ENCODE measurements around the gene HNRNPH3.

The HNRNPH3 gene

DNA sequence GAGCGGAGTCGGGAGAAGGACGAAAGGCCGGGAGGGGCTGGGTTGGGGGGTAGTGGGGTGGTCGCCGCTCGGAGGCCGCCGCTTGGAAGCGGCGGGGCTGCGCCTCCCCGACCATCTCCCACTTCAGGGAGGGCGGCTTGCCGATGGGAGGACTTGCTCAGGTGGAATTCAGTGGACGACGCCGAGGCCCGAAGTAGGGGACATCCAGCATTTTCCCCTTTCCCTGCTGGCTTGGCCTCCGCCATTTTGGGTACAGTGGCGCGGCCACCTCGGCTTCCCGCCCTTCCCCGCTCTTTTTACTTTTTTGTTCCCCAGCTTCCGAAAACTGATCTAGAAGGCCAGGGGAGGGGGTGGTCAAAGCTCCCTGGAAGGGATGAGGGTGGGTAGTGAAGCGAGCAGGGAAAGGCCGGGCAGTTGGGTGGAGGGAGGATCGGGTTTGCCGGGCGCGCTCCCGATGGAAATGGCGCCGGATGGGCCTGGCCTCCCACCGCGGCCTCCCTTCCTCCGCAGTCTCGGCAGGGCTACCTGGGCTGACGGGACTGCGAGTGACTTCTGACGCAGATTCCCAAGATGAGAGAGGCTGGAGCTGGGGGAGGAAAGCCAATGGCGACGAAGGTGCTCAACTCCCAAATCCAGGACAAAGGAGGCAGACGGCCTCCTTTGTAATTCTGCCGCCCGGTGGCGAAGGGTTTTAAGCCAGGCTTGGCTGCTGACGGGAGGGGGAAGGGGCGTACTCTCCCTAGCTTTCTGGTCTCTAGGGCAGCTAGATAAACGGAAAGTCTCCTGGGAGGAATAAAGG, 594 bp downstream of the HNRNPH3 start, which contains the start of gene PBLD:
Gene PBLD (minus strand): TSS at position 670 of the 799 bp plus-strand sequence. CDS start 26,084 bp downstream, outside the sequence.
- peak; percentile 64 for DNase-seq

DNA sequence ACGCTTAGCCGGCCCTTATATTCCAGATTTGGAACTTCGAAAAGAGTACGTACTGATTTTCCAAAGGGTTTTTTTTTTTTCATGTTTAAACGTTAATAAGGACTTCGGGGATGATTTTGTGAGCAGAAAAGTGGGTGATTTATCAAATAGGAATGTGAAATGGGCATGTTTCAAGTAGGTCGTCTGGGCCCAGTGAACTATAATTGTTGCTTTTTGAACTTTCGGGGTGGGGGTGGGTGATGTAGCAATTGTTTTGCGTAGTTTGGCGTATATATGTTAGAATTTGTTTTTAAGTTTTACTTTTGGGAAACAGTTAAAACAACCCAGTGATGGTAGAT, 1.2 kb downstream of the HNRNPH3 start:
- no peak for DNase-seq

DNA sequence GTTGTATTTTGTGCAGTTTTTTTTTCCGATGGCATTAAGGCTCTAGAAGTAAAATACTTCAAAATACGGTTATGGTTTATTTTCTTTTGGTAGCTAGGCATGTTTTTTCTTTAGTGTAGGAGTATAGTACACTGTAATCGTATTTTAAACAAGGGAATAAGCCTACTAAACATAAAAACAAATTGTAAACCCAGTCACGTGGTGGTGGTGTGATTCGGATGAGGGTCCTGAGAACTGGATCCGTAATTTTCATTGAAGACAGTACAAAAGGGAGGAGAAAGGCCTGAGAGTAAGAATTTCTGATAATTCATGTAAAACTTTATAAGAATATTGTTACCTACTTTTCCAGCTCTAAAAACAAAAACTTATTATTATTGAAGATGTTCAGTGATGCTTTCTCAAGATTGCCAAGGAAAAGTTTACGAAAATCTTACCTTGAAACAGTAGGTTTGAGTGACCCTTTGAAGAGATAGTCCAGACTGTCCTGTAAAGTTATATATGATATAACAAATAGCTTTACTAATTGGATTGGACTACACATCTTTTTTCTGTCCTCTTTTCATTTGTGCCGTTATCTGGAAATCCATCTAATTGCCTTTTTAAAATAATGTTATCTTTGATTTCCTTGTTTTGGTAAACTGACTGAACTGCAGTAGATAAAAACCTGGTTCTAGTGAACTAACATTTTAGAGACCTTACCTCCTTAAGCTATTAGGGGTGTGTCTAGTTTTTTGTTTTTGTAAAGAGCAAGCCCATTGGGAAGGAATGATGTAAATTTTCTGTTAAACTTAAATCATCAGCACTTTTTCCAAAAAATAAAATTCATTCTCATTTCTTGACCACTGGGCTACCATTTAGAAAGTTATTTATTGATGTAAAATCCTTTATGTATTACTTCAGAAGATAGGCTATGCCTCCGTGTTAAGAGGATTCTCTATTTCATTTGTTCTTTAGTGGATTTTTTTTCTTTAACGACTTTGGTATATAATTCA, 1.9 kb downstream of the HNRNPH3 start:
- DNase-seq = no peak

DNA sequence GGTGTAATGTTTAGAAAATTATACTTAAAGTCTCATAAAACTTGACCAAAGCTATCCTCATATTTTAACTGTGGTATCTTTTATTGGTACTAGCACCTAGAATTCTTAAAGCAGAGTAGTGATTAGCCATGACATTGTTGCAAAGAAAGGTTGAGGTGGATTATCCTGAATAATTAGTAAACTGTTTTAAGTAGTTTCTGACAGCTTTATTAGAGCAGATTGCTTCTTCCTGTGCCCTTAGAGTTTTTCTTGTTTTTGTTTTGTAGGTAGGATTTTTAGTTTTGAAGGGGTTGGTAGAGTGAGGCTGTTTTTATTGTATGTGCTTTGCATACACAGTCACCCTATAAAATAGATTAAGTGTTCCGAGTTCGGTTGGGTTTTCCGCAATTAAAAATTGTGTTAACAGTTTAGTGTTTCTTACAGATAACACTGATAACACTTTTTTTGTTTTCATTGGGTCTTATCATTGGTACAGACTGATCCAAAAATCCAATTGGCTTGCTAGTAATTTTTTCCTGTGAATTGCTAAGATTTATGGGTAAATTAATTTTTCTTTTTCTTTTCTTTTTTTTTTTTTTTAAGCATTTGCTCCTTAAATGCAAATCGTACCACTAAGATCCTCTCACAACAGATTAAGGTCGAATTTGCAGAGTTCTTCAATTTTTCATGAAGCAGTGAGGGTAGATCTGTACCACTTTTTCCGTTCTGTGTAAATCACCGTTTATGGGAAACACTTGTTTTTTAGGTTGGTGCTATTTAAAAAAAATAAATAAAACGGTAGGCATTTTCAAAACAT, 3.0 kb downstream of the HNRNPH3 start:
- no peak for DNase-seq

DNA sequence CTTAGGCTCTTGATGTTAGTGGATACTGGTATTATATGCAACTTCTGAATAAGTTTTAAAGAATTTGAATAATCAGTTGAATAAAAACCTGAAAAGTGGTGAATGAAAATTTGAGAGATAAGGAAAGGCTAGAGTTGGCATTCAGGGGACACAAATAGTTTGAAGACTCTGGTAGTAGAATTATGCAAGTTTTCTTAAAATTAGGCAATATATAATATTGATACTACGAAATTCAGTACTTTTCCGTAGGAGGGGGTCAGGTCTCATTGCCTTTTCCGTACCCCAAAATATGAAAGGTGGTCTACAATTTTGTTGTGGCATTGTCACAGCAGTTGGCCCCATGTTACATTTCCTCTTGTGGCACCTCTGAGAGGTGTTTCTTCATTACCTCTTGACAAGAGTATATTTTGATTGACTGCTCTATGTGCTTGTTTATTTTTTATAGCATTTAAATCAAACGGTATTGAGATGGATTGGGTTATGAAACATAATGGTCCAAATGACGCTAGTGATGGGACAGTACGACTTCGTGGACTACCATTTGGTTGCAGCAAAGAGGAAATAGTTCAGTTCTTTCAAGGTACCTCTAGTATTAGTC, 5.0 kb downstream of the HNRNPH3 start:
- DNase-seq = no peak

DNA sequence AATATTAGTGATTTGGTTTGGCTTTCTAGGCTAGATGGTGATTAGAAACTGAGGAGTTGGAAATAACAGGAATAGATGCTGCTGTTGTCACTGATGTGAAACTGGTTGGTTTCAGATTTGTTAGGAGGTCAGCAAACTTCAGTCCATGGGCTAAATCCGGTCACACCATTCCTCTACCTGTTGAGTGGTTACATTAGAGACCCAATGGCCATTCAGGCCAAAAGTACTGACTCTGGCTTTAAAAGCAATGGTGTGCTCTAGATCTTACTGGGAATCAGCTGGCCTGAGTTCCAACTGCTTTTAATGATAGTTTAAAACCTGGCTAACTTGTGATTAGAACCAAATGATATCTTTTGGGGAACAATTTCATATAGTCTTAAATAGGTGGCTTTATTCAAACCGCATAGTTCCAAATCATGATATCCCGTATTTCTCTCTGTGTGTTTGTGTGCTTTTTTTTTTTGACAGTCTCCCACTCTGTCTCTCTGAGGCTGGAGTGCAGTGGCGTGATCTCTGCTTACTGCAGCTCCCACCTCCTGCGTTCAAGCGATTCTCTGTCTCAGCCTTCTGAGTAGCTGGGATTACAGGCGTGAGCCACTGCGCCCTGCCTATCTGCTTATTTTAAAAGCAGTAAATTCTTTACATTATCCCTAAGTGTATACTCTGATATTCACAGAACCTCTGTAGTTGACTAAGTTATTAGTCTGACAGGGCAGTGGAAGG, 8.7 kb downstream of the HNRNPH3 start:
- DNase-seq = no peak

DNA sequence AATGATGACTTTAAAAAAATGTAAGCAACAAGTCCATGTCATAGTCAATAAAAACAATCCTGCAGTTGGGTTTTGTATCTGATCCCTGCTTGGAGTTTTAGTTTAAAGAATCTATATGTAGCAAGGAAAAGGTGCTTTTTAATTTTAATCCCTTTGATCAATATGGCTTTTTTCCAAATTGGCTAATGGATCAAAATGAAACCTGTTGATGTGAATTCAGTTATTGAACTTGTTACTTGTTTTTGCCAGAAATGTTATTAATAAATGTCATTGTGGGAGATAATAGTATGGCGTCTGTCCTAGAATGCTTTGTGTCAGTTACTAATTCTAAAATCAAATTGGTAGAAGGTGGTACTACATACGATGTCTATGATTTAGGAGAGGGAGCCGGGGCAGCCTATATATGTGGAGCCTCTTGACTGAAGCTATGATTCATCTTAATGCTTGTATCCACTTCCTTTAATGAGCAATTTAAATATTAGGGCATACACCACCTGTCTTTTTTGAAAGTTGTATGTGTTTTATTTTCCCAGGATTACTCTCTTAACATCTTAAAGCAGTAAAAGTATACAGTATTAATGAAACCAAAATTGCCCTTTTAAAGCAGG, 11.1 kb downstream of the HNRNPH3 start:
- DNase-seq = no peak

DNA sequence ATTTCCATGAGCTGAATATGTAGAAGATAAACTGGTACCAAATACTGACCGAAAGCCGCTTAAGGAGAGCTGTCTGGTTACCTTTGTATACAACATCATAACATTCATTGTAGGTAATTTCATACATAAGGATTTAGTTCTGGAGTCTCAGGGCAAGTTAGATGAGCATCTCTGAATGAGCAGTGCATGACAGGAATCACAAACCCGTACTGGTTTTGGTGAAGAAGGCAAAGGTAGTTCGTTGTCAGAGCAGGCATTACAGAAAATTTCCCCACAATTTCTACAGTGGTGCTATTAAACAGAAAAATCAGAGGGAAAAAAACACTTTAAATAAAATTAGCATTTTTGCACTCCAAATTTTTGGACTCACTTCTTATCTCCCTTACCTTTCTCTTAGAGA, 13.8 kb downstream of the HNRNPH3 start:
- DNase-seq = no peak

DNA sequence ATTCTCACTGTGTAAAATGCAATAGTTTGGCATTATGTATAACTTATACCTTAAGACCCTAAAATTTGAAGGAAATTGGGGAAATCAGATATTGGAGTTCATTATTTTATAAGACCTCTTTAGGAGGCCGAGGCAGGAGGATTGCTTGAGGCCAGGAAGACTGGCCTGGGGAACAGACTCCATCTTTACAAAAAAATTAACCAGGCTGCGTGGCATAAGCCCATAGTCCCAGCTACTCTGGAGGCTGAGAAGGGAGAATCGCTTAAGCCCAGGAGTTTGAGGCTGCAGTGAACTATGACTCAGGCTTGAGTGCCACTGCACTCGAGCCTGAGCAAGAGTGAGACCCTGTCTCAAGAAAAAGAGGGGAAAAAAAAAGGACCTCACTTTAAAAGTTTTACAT, 14.9 kb downstream of the HNRNPH3 start:
- DNase-seq = no peak

DNA sequence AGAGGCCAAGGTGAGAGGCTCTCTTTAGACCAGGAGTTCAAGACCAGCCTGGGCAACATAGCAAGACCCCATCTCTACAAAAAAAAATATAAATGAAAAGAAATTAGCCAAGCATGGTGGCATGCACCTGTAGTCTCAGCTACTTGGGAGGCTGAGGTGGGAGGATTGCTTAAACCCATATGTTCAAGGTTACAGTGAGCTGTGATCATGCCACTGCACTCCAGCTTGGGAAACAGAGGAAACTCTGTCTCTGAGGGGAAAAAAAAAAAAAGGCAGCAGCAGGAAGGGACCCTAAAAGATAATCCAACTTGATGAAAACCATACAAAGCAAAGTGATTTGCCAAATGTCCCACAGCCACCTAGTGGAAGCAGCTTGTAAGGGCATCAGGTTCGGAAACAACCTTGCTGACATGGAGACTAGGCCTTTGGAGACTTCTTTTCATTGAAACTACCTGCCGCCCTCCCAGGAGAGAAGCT, 16.4 kb downstream of the HNRNPH3 start:
- DNase-seq = no peak

DNA sequence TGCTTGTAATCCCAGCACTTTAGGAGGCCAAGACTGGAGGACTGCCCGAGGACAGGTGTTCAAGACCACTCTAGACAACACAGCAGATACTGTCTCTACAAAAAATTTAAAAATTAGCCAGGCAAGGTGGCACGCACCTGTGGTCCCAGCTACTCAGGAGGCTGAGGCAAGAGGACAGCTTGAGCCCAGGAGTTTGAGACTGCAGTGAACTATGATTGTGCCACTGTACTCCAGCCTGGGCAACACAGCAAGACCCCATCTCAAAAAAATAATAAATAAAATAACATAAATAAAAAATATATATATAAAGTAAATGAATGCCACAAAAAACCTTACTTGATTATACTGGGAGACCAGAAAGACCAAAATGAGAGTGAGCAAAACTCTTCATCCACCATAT, 21.7 kb downstream of the HNRNPH3 start:
- DNase-seq = no peak

DNA sequence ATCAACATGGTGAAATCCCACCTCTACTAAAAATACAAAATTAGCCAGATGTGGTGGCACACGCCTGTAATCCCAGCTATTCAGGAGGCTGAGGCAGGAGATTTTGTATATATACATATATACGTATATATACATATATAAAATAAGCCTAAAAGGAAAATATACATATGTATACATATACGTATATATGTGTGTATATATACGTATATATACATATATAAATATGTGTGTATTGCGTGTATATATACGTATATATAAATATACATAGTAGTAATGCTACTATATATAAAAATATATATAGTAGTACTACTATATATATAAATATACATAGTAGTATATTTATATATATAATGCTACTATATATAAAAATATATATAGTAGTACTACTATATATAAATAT, 27.3 kb downstream of the HNRNPH3 start:
- no peak for DNase-seq

DNA sequence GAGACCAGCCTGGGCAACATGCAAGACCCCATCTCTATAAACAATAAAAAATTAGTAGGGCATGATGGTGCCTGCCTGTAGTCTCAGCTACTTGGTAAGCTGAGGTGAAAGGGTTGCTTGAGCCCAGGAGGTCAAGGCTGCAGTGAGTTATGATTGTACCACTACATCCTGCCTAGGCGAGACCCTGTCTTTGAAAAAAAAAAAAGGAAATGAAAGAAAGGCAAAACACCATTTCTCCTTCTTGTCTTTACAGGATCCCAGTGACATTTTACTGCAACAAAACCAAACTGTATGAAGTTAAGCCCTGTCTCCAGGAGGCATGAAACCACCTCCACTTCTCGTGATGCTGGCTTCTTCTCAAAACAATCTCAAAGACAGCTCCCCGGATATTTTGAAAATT, 30.7 kb downstream of the HNRNPH3 start:
- DNase-seq = no peak

DNA sequence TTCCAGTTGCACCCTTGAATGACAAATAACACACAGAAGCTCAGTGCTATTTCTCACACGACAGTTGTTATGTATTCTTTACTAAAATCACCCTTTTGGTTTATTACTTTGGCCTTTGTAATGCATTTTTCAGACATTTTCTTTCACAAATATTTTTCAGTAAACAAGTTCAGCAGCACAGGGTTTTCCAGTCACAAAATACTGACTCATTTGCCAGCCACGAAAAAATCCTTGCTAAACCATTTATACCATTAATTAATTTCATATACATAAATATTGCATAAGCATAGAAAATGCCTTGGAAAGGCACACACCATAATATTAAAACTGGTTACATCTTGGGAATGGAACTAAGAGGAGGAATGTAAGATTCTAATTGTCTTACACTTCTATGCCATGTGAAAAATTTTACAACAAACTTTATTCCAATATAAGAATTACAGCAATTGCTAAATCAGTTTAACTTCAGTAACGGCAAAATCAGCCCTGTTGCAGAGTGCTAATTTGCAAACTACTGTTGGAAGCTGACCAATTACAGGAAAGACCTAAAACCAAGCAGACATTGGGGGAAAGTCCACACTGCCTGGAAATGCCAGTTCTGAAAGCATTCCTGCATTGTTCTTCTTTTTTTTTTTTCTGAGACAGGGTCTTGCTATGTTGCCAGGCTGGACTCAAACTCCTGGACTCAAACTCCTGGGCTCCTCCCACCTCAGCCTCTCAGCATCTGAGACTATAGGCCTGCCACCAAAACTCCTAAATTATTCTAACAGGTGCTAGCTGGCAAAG, 32.4 kb downstream of the HNRNPH3 start:
- DNase-seq = no peak

DNA sequence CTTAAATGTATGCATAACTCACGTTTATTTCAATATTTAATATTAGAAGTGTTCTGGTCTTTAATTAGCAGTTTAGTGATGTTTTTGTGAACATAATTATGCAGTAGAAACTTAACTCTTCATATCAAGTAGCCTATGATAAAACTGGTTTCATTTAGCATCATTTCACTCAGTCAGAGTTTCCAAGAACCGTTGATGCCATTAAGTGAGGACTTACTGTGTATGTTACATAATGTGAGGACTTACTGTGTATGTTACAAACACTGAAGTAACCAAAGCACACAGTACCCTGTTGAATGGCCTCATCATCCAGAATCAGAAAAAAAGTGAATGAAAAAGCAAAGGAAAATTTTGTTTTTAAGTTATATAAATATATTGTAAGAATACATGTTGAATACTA, 33.7 kb downstream of the HNRNPH3 start:
- no peak for DNase-seq

DNA sequence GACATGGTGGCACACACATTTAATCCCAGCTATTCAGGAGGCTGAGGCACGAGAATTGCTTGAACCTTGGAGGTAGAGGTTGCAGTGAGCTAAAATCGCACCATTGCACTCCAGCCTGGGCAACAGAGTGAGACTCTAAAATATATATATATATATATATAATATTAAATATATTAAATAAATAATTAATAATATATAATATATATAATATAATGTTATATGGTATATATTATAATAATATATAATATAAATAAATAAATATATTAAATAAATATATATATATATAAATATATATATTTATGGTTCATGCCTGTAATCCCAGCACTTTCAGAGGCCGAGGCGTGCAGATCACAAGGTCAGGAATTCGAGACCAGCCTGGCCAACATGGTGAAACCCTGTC, 34.7 kb downstream of the HNRNPH3 start:
- DNase-seq = no peak

DNA sequence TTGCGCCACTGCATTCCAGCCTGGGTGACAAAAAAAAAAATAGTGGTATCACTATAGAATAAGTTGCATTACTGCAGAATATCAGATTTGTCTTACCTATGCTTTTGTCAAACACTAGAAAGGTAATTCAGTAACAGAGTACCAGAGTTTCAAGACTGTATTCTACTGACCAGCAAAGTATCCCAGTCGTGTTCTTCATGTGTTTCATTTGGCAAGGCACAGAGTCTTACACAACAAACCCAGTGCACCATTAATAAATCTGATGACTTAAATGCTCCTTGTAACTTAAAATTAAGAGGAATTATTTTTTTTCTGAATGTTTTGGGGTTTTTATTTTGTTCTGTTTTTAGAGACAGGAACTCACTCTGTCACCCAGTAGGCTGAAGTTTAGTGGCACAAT, 35.3 kb downstream of the HNRNPH3 start:
- DNase-seq = no peak

DNA sequence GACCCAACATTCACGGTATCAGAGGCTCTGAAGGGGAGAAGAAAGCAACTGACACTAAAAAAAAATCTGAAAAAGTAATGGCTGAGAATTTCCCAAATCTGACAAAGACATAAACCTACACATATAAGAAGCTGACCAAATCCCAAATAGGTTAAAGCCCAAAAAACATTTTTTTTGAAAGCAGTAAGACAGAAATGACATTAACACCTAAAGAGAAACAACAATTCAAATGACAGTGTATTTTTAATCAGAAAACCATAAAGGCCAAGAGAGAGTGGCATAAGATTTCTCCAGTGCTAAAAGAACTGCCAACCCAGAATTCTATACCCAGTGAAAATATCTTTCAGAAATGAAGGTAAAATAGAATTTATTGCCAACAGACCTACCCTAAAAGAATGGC, 39.7 kb downstream of the HNRNPH3 start:
- DNase-seq = no peak

DNA sequence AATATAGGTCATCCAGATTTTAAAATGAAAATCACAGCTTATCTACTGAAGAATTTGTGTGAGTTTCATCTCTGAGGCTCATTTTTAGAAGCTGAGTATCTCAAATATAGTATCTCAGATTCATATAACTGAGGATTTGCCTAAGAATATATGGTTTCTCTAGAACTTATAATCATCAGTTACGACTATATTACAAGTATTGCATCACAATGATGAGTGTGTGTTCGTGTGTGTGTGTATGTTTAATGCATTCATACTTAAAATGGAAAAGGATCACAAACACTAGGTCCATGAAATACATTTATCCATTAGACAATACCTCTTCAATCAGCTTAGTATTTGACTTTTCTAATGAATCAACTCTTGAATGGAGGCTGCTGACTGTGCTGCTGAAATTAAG, 53.9 kb downstream of the HNRNPH3 start:
- DNase-seq = no peak
